GM21526 (cell line): ENCODE data around the gene MMRN2.
"Not testable (repeated sequence)": the region's sequence is repeated elsewhere in the genome, so short reads cannot be mapped to it uniquely, and the experiment has no call there.

ENCODE experiments used
- ATAC-seq: cut with Tn5 transposase; IDR thresholded peaks from one replicate; pipeline ENCODE4 v1.9.1; 2021; ENCODE audit warnings: moderate library complexity; ENCODE audit not compliant: unreplicated experiment, low FRiP score

The MMRN2 gene

GRCh38 chr10:86943316-86944030 is 13.9 kb downstream of the MMRN2 start:
- no peak for ATAC-seq

- ATAC-seq, result no peak
Observed at GRCh38 chr10:86942441-86943315, 14.7 kb downstream of the MMRN2 start.

- ATAC-seq, result no peak
Observed at GRCh38 chr10:86941991-86942421, 15.4 kb downstream of the MMRN2 start.

- ATAC-seq, result no peak
Observed at GRCh38 chr10:86941426-86941825, 16.0 kb downstream of the MMRN2 start.

GRCh38 chr10:86940677-86941076 is 16.7 kb downstream of the MMRN2 start:
- no peak for ATAC-seq

- ATAC-seq, result not testable (repeated sequence)
Observed at GRCh38 chr10:86940076-86940475, 17.3 kb downstream of the MMRN2 start.

GRCh38 chr10:86938260-86938659 is 19.2 kb downstream of the MMRN2 start:
- no peak for ATAC-seq

GRCh38 chr10:86937502-86938154 is 19.8 kb downstream of the MMRN2 start:
- ATAC-seq, result no peak

GRCh38 chr10:86936661-86937501 is 20.5 kb downstream of the MMRN2 start:
- no peak for ATAC-seq

GRCh38 chr10:86934162-86934711 is 23.2 kb downstream of the MMRN2 start:
- ATAC-seq, result not testable (repeated sequence)

GRCh38 chr10:86932674-86933073 is 24.7 kb downstream of the MMRN2 start:
- ATAC-seq, result no peak

GRCh38 chr10:86931872-86932271 is 25.5 kb downstream of the MMRN2 start:
- no peak for ATAC-seq

- ATAC-seq, result no peak
Observed at GRCh38 chr10:86929468-86930380, 27.7 kb downstream of the MMRN2 start.

GRCh38 chr10:86922553-86922961 is 34.9 kb downstream of the MMRN2 start:
- no peak for ATAC-seq

- ATAC-seq, result no peak
Observed at GRCh38 chr10:86918022-86918471, 39.4 kb downstream of the MMRN2 start.

GRCh38 chr10:86914734-86915133 is 42.7 kb downstream of the MMRN2 start:
- ATAC-seq, result no peak

GRCh38 chr10:86905429-86905828 is 52.0 kb downstream of the MMRN2 start:
- no peak for ATAC-seq

- ATAC-seq, result no peak
Observed at GRCh38 chr10:86904600-86904999, 52.8 kb downstream of the MMRN2 start.

- ATAC-seq, result no peak
Observed at GRCh38 chr10:86900955-86901354, 56.5 kb downstream of the MMRN2 start.
